DOHH2 (cell line): ENCODE measurements around the gene CORO6.

Experiments
- CTCF ChIP-seq: fragments of 200-600 bp; sonication (generic); IDR thresholded peaks from one replicate; pipeline ENCODE4 v1.5.1; 2014; ENCODE audit warnings: antibody characterized with exemption, mild to moderate bottlenecking, low read depth, low read length; ENCODE audit not compliant: poor library complexity, severe bottlenecking
- EZH2phosphoT487 ChIP-seq: fragments of 200-600 bp; sonication (generic); IDR thresholded peaks from 2 replicates; pipeline ENCODE4 v1.6.1; 2017; ENCODE audit warnings: borderline replicate concordance, mild to moderate bottlenecking, antibody characterized with exemption, low read length, moderate library complexity, mixed read lengths

DNA sequence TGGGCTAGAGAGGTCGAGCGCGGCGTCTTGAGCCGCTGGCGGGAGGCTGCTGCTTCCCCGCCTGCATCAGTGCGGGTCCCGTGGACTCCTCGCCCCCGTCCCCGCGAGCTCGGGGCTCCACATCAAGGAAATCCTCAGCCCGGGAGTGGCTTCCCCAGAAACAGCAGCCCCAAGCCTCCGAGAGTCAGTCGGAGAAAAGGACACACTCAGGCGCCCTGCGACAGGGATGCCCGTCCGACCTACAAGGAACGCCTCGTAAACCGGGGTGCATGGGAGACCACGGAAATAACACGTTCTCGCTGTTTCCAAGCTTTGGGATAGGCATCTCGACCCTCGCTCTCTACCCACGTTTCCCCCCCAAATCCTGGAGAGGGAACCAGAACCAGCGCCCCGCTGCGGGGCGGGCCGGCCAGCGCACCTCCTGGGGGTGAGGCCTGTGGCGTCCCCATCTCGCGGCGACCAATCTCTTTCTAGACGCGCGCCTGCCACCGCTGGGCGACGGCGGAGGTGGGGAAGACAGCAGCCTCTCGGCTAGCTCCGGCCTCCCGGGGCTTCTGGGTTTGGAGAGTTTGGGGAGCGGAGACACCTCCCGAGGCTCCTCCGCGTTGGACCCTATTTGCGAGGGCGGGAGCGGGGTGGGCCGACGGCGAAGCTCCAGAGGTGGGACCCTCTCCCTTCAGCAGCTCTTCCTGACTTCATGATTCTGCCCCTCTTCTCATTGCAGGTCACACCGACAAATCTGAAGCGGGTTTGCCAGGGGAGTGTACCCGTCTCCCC is 55.0 kb downstream of the CORO6 start:
- peak; percentile 55 for TF ChIP-seq CTCF
- no peak for TF ChIP-seq EZH2phosphoT487
